ENCODE results near the gene SPG11. TPM values are rescaled to one million over a fixed set of nuclear protein-coding genes. Genes with fewer than 3 reads are reported as not detected.

Gene SPG11
- total and polyA plus RNA-seq, 8 donors, result 12.1 to 240 (median 104) TPM

GRCh38 chr15:44595656-44596510, 67.6 kb downstream of the SPG11 start:
- no peaks in the 10 kb centered on the region for H3K9me3 ChIP-seq
- intact Hi-C loops (cut with DNase I; ENCODE audit: low total_unique reads), result no loop called here
- peaks cover 64 to 100% (median 94%) of the 10 kb centered on the region in 4 donors for H3K36me3 ChIP-seq
- H3K27me3 ChIP-seq, result no peaks in the 10 kb centered on the region
- no peak overlapping the region for H3K27ac ChIP-seq
- DNase-seq, result no peak
- 89 to 97% (median 92%) methylated on average over 3 of the region's 3 CpGs for WGBS, 5 donors
- H3K4me1 ChIP-seq, result peaks cover 0 to 11% (median 0%) of the 10 kb centered on the region in 4 donors
- no peak overlapping the region for H3K4me3 ChIP-seq
- TF ChIP-seq POLR2A (IDR thresholded peaks at IDR 0.05) (no peak), CTCF (IDR thresholded peaks at IDR 0.05) (no peak), POLR2AphosphoS5 (IDR thresholded peaks at IDR 0.05) (no peak), EP300 (IDR thresholded peaks at IDR 0.05) (no peak)

- H3K36me3 ChIP-seq, result peaks cover 71 to 100% (median 94%) of the 10 kb centered on the region in 4 donors
- H3K9me3 ChIP-seq, result no peaks in the 10 kb centered on the region
- no peak for DNase-seq
- H3K27ac ChIP-seq, result no peak overlapping the region
- no peak overlapping the region for H3K4me3 ChIP-seq
- intact Hi-C loops (cut with DNase I; ENCODE audit: low total_unique reads), result no loop called here
- no peaks in the 10 kb centered on the region for H3K27me3 ChIP-seq
- peaks cover 0 to 11% (median 0%) of the 10 kb centered on the region in 4 donors for H3K4me1 ChIP-seq
- WGBS, 5 donors, result 50 to 74% (median 71%) methylated on average over 1 of the region's 1 CpG
- TF ChIP-seq POLR2AphosphoS5 (IDR thresholded peaks at IDR 0.05) (no peak), CTCF (IDR thresholded peaks at IDR 0.05) (no peak), EP300 (IDR thresholded peaks at IDR 0.05) (no peak), POLR2A (IDR thresholded peaks at IDR 0.05) (no peak)
These were observed 68.2 kb downstream of the SPG11 start for GRCh38 chr15:44595246-44595645.

- DNase-seq, result peak in 1 of 2 donors; percentile 26
- intact Hi-C loops (cut with DNase I; ENCODE audit: low total_unique reads), result no loop called here
- Histone ChIP-seq H3K27ac (no peak overlapping the region), H3K4me3 (no peak overlapping the region), H3K4me1 (no peaks in the 10 kb centered on the region), H3K9me3 (no peaks in the 10 kb centered on the region), H3K36me3 (peaks cover 79 to 100% (median 100%) of the 10 kb centered on the region in 4 donors), H3K27me3 (no peaks in the 10 kb centered on the region)
- TF ChIP-seq POLR2AphosphoS5 (IDR thresholded peaks at IDR 0.05) (no peak), POLR2A (IDR thresholded peaks at IDR 0.05) (no peak), EP300 (IDR thresholded peaks at IDR 0.05) (no peak), CTCF (IDR thresholded peaks at IDR 0.05) (peak in 2 of 7 experiments; percentile 14 to 40)
- WGBS, 5 donors, result 81 to 87% (median 85%) methylated on average over 7 of the region's 7 CpGs
These were observed 70.3 kb downstream of the SPG11 start for GRCh38 chr15:44593042-44593736.

- no peak overlapping the region for H3K4me3 ChIP-seq
- TF ChIP-seq POLR2A (IDR thresholded peaks at IDR 0.05) (no peak), POLR2AphosphoS5 (IDR thresholded peaks at IDR 0.05) (no peak), EP300 (IDR thresholded peaks at IDR 0.05) (no peak), CTCF (IDR thresholded peaks at IDR 0.05) (no peak)
- peaks cover 79 to 100% (median 100%) of the 10 kb centered on the region in 4 donors for H3K36me3 ChIP-seq
- no peaks in the 10 kb centered on the region for H3K27me3 ChIP-seq
- no peaks in the 10 kb centered on the region for H3K9me3 ChIP-seq
- H3K4me1 ChIP-seq, result no peaks in the 10 kb centered on the region
- no peak for DNase-seq
- no peak overlapping the region for H3K27ac ChIP-seq
- intact Hi-C loops (cut with DNase I; ENCODE audit: low total_unique reads), result no loop called here
- 94 to 100% (median 100%) methylated on average over 1 of the region's 1 CpG for WGBS, 5 donors
These were observed 72.1 kb downstream of the SPG11 start for GRCh38 chr15:44591326-44591725.
